ENCODE measurements around the gene SLC24A4. TPM values are rescaled to one million over a fixed set of nuclear protein-coding genes. Genes with fewer than 3 reads are reported as not detected.

SLC24A4 gene, protein sequence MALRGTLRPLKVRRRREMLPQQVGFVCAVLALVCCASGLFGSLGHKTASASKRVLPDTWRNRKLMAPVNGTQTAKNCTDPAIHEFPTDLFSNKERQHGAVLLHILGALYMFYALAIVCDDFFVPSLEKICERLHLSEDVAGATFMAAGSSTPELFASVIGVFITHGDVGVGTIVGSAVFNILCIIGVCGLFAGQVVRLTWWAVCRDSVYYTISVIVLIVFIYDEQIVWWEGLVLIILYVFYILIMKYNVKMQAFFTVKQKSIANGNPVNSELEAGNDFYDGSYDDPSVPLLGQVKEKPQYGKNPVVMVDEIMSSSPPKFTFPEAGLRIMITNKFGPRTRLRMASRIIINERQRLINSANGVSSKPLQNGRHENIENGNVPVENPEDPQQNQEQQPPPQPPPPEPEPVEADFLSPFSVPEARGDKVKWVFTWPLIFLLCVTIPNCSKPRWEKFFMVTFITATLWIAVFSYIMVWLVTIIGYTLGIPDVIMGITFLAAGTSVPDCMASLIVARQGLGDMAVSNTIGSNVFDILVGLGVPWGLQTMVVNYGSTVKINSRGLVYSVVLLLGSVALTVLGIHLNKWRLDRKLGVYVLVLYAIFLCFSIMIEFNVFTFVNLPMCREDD
- under 1 TPM in 2 of 4 donors, not detected in 2; 0.35 to 0.49 TPM for total RNA-seq

- peaks cover 0 to 23% of the 10 kb centered on the region in 2 donors for H3K27me3 ChIP-seq
- peak within 1 kb of the TSS; percentile 12 to 31 for H3K4me3 ChIP-seq
- intact Hi-C loops (cut with DNase I; ENCODE audit: low total_unique reads), result no loop called here
- peaks cover 0 to 17% of the 10 kb centered on the region in 2 donors for H3K4me1 ChIP-seq
- H3K9me3 ChIP-seq, result no peaks in the 10 kb centered on the region
- H3K36me3 ChIP-seq, result no peaks in the 10 kb centered on the region
- DNase-seq, result no peak
- TF ChIP-seq CTCF (IDR thresholded peaks at IDR 0.05) (no peak), POLR2A (IDR thresholded peaks at IDR 0.05) (no peak)
- no peak within 1 kb of the TSS for H3K27ac ChIP-seq
Observed at GRCh38 chr14:92323011-92323915, at the start of gene SLC24A4. Gene SLC24A4 (plus strand): TSS chr14:92323165. CDS start chr14:92323831, 666 bp downstream.

GRCh38 chr14:92273166-92273565 lies 49.8 kb upstream of the SLC24A4 start:
- Histone ChIP-seq H3K36me3 (no peaks in the 10 kb centered on the region), H3K9me3 (no peaks in the 10 kb centered on the region), H3K4me1 (no peaks in the 10 kb centered on the region), H3K27ac (no peak overlapping the region), H3K4me3 (no peak overlapping the region), H3K27me3 (no peaks in the 10 kb centered on the region)
- TF ChIP-seq CTCF (IDR thresholded peaks at IDR 0.05), result no peak
- TF ChIP-seq POLR2A (IDR thresholded peaks at IDR 0.05), result no peak
- no peak for DNase-seq
- intact Hi-C loops (cut with DNase I; ENCODE audit: low total_unique reads), result no loop called here

DNA sequence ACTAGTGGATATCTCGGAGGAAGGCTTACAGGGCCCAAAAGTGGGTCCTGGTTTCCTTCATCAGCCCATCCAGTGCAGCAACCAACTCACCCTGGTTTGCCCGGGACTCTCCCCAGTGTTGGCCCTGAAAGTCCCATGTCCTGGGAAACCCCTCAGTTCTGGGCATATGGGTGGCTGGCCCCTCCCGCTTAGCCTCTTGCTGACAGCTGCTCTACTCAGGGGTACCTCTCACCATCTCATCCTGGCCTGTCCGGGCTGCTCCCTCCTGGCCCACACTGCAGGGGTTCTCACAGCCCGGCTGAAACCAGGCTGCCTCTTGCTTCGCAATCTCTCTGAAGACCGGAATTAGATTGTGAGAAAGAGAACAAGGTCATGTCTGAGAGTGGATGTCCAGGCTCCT lies 48.9 kb upstream of the SLC24A4 start:
- Histone ChIP-seq H3K4me3 (no peak overlapping the region), H3K27me3 (no peaks in the 10 kb centered on the region), H3K4me1 (no peaks in the 10 kb centered on the region), H3K9me3 (no peaks in the 10 kb centered on the region), H3K27ac (no peak overlapping the region), H3K36me3 (no peaks in the 10 kb centered on the region)
- DNase-seq, result no peak
- intact Hi-C loops (cut with DNase I; ENCODE audit: low total_unique reads), result no loop called here
- TF ChIP-seq POLR2A (IDR thresholded peaks at IDR 0.05), result no peak
- TF ChIP-seq CTCF (IDR thresholded peaks at IDR 0.05), result no peak

DNA sequence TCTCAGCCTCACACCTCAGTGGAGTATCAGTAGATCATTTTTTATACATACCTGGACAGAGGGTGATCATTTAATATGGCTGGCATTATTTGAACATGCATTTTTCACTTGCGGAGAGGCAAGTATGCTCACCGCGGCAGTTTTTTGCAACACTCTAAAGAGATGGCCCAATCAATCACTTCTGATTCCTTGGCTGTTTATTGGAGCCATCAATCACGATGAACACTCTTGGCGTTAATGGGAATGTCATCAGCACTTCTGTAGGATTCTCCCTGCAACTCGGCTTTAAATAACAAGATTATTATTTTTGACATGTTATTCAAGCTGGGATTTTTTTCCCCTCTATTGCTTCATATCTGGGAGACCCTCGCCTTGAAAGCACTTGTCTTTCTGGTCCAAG lies 46.9 kb upstream of the SLC24A4 start:
- Histone ChIP-seq H3K4me1 (no peaks in the 10 kb centered on the region), H3K9me3 (no peaks in the 10 kb centered on the region), H3K36me3 (no peaks in the 10 kb centered on the region), H3K4me3 (no peak overlapping the region), H3K27me3 (no peaks in the 10 kb centered on the region), H3K27ac (no peak overlapping the region)
- DNase-seq, result no peak
- TF ChIP-seq CTCF (IDR thresholded peaks at IDR 0.05), result no peak
- no peak for TF ChIP-seq POLR2A (IDR thresholded peaks at IDR 0.05)
- intact Hi-C loops (cut with DNase I; ENCODE audit: low total_unique reads), result no loop called here

Data from uterus (tissue), 4 donors.